MCF 10A (cell line): ENCODE measurements around the gene CNOT2. TPM values are rescaled to one million over a fixed set of nuclear protein-coding genes. Genes with fewer than 3 reads are reported as not detected.
A peak's percentile ranks its signal among the peaks of the same experiment; 100 is the strongest.

Experiments
- BruUV-seq: library from RNA; stranded (reverse); fragments of 400-500 nt; replicated peaks from 2 replicates; lab custom pipeline; 2021; lab: Mats Ljungman, UMichigan
- CTCF ChIA-PET: fragments of 300-600 bp; sonication (Branson Sonifier 250); formaldehyde crosslinking; extraction: SDS; loops from one replicate; lab custom pipeline; 2021; ENCODE audit warnings: antibody characterized with exemption, inconsistent platforms; lab: Yijun Ruan, JAX
- POLR2A ChIA-PET: fragments of 300-600, 350-650 bp; sonication (Branson Sonifier 250); formaldehyde crosslinking; extraction: SDS; loops from one replicate; lab custom pipeline; 2020; ENCODE audit warnings: antibody characterized with exemption, inconsistent platforms; lab: Yijun Ruan, JAX
- DNase-seq: peaks from one replicate; pipeline ENCODE4 v3.0.0-alpha.2; 2018; ENCODE audit not compliant: unreplicated experiment
- H3K27ac Mint-ChIP-seq: one replicate; pipeline ENCODE4 v1.8.0; 2022; ENCODE audit warnings: mild to moderate bottlenecking, low read depth, mixed read lengths; ENCODE audit not compliant: unreplicated experiment
- H3K27me3 Mint-ChIP-seq: one replicate; pipeline ENCODE4 v1.8.0; 2022; ENCODE audit warnings: mixed read lengths; ENCODE audit not compliant: insufficient read depth, unreplicated experiment
- H3K36me3 Mint-ChIP-seq: one replicate; pipeline ENCODE4 v1.8.0; 2022; ENCODE audit warnings: mild to moderate bottlenecking, moderate library complexity, mixed read lengths; ENCODE audit not compliant: insufficient read depth, unreplicated experiment
- H3K4me1 Mint-ChIP-seq: one replicate; pipeline ENCODE4 v1.8.0; 2022; ENCODE audit warnings: mixed read lengths; ENCODE audit not compliant: insufficient read depth, unreplicated experiment
- H3K4me3 Mint-ChIP-seq: one replicate; pipeline ENCODE4 v1.8.0; 2022; ENCODE audit warnings: mild to moderate bottlenecking, moderate library complexity, mixed read lengths; ENCODE audit not compliant: unreplicated experiment
- H3K9me3 Mint-ChIP-seq: one replicate; pipeline ENCODE4 v1.8.0; 2022; ENCODE audit warnings: mixed read lengths; ENCODE audit not compliant: unreplicated experiment
- intact Hi-C: fragments of 100-400 bp; cut with micrococcal nuclease; formaldehyde crosslinking; loops from 2 replicates; pipeline ENCODE4 v1.14.1; 2022
- total RNA-seq: library from RNA; stranded (reverse); gene quantifications from 2 replicates; pipeline ENCODE4 v1.2.3, GENCODE V29; 2022
- TF ChIP-seq, protein P1 (sequence below): fragments of 200-600 bp; IDR thresholded peaks from one replicate; pipeline ENCODE4 v1.8.0; 2022; ENCODE audit warnings: antibody characterized with exemption, mild to moderate bottlenecking; ENCODE audit not compliant: unreplicated experiment

CNOT2 gene
- total RNA-seq, 1 experiment from 2014 or later: 91.0 TPM

DNA sequence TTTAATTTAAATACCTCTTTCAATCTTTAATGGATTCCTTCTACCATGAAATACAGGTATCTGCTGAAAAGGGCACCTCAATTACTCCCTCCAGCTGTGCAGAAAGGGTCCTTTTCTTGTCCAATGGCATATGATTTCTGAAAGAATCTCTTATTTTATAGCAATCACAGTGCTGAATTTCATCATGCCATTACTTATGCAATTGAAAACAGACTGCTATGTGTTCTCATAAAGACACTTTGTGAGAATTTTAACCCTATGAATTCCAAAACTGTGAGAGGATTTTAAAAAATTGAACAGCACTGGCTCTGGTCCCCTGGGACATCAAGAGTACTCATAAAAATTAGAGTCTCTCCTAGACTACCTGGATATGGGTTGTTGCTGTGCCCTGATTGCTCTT lies 45.9 kb upstream of the CNOT2 start:
- POLR2A ChIA-PET: no interaction called here
- Mint-ChIP-seq H3K9me3 (no peaks in the 10 kb centered on the region), H3K27me3 (no peaks in the 10 kb centered on the region), H3K36me3 (no peaks in the 10 kb centered on the region), H3K4me1 (peaks cover 8% of the 10 kb centered on the region), H3K4me3 (no peak overlapping the region), H3K27ac (no peak overlapping the region)
- BruUV-seq: TSS peak; percentile 28
- DNase-seq: peak; percentile 16
- TF ChIP-seq, protein P1, sequence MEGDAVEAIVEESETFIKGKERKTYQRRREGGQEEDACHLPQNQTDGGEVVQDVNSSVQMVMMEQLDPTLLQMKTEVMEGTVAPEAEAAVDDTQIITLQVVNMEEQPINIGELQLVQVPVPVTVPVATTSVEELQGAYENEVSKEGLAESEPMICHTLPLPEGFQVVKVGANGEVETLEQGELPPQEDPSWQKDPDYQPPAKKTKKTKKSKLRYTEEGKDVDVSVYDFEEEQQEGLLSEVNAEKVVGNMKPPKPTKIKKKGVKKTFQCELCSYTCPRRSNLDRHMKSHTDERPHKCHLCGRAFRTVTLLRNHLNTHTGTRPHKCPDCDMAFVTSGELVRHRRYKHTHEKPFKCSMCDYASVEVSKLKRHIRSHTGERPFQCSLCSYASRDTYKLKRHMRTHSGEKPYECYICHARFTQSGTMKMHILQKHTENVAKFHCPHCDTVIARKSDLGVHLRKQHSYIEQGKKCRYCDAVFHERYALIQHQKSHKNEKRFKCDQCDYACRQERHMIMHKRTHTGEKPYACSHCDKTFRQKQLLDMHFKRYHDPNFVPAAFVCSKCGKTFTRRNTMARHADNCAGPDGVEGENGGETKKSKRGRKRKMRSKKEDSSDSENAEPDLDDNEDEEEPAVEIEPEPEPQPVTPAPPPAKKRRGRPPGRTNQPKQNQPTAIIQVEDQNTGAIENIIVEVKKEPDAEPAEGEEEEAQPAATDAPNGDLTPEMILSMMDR: no peak
- CTCF ChIA-PET: no interaction called here
- intact Hi-C loops: no loop called here

DNA sequence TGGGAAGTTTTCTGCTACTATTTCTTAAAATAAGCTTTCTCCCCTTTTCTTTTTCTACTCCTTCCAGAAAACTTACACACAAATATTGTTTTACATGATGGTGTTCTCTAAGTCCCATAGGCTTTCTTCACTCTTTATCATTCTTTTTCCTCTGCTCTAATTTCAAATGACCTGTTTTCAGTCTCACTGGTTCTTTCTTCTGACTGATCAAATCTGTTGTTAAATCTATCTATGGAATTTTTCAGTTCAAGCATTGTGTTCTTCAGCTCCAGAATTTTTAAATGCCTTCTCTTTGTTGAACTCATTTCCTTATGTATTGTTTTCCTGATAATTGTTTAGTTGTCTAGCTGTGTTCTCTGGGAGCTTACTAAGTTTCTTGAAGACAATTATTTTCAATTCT lies 29.5 kb upstream of the CNOT2 start:
- no TSS peak for BruUV-seq
- H3K9me3 Mint-ChIP-seq: peaks cover 33% of the 10 kb centered on the region
- H3K4me3 Mint-ChIP-seq: no peak overlapping the region
- H3K4me1 Mint-ChIP-seq: no peaks in the 10 kb centered on the region
- TF ChIP-seq, protein P1: no peak
- CTCF ChIA-PET: interaction anchor here (0.6 to 2.3 kb wide), 2 partner anchors 164 to 313 kb away, joined by 3 to 5 read pairs; no protein-coding TSS in a partner anchor
- POLR2A ChIA-PET: no interaction called here
- H3K27ac Mint-ChIP-seq: no peak overlapping the region
- no peaks in the 10 kb centered on the region for H3K36me3 Mint-ChIP-seq
- no peak for DNase-seq
- H3K27me3 Mint-ChIP-seq: no peaks in the 10 kb centered on the region
- intact Hi-C loops: no loop called here

DNA sequence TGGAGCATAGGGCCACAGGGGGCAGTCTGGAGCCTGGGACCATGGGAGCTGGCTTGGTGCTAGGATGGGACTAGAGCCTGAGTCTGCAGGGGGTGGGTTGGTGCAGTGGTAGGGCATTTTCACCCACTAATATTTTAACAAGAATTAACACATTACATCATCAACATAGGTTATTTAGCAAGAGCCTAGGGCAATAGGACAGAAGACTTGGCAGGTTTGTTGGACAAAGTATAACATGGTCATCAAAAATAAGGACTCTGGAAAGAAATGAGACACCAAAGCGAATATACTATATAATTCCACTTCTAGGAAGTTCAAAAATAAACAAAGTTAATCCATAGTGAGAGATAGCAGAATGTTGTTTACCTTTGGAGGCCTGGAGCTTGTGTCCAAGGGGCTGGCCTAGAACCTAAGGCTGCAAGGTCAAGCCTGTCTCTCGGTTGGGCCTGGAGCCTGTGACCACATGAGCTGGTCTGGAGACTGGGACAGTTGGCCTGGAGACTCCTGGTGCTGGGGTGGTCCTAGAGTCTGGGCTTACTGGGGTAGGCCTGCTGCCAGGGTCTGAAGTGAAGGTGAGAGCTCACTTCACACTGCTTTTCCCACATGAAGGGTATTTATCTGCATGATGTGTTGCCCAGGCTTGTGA lies 28.1 kb upstream of the CNOT2 start:
- no peaks in the 10 kb centered on the region for H3K4me1 Mint-ChIP-seq
- DNase-seq: no peak
- ChIA-PET POLR2A (no interaction called here), CTCF (interaction anchor here (0.6 to 2.3 kb wide), 2 partner anchors 12 to 315 kb away, joined by 3 to 5 read pairs; no protein-coding TSS in a partner anchor)
- TF ChIP-seq, protein P1: no peak
- H3K36me3 Mint-ChIP-seq: no peaks in the 10 kb centered on the region
- no TSS peak for BruUV-seq
- peaks cover 19% of the 10 kb centered on the region for H3K9me3 Mint-ChIP-seq
- intact Hi-C loops: no loop called here
- no peaks in the 10 kb centered on the region for H3K27me3 Mint-ChIP-seq
- H3K27ac Mint-ChIP-seq: no peak overlapping the region
- H3K4me3 Mint-ChIP-seq: no peak overlapping the region

DNA sequence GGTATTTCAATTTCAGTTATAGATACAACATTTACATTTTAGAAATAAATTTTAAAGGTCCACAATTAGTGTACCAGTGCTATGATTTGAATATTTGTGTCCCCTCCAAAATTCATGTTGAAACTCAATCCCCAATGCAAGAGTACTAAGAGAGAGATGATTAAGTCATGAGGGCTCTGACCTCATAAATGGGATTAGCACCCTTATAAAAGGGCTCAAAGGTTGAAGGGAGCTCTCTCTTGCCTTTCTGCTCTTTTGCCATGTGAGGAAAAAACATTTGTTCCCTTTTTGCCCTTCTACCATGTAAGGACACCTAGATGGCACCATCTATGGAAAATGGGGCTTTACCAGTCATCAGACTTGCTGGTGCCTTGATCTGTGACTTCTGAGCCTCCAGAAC lies 25.8 kb upstream of the CNOT2 start:
- H3K36me3 Mint-ChIP-seq: no peaks in the 10 kb centered on the region
- no peak overlapping the region for H3K4me3 Mint-ChIP-seq
- H3K27ac Mint-ChIP-seq: no peak overlapping the region
- POLR2A ChIA-PET: interaction anchor here (0.6 to 1.5 kb wide), 2 partner anchors 85 to 241 kb away, joined by 3 to 4 read pairs; no protein-coding TSS in a partner anchor
- BruUV-seq: no TSS peak
- no peak for DNase-seq
- no peaks in the 10 kb centered on the region for H3K4me1 Mint-ChIP-seq
- intact Hi-C loops: no loop called here
- peaks cover 16% of the 10 kb centered on the region for H3K9me3 Mint-ChIP-seq
- CTCF ChIA-PET: interaction anchor here (1.0 kb wide), 1 partner anchor 317 kb away, joined by 3 read pairs; no protein-coding TSS in a partner anchor
- TF ChIP-seq, protein P1: no peak
- H3K27me3 Mint-ChIP-seq: no peaks in the 10 kb centered on the region
